Stimulated activated naive CD8-positive, alpha-beta T cell treated with anti-CD3 and anti-CD28 coated beads, Interleukin-15, Interleukin-2, amounts not matched to agents 100 ng/mL and 50 ng/mL, for 24 hours (primary cell): ENCODE measurements around the gene GRIA3.
"Not testable (repeated sequence)": the region's sequence is repeated elsewhere in the genome, so short reads cannot be mapped to it uniquely, and the experiment has no call there.

ENCODE experiments used
- H3K27ac Mint-ChIP-seq: one replicate; pipeline ENCODE4 v1.8.0; 2021; ENCODE audit warnings: mild to moderate bottlenecking, mixed read lengths
- H3K27me3 Mint-ChIP-seq: one replicate; pipeline ENCODE4 v1.8.0; 2021; ENCODE audit warnings: mixed read lengths
- H3K36me3 Mint-ChIP-seq: one replicate; pipeline ENCODE4 v1.8.0; 2021; ENCODE audit warnings: low read depth, mixed read lengths
- H3K4me1 Mint-ChIP-seq: one replicate; pipeline ENCODE4 v1.8.0; 2021; ENCODE audit warnings: low read depth, mixed read lengths
- H3K4me3 Mint-ChIP-seq: one replicate; pipeline ENCODE4 v1.8.0; 2021; ENCODE audit warnings: mild to moderate bottlenecking, mixed read lengths
- H3K9me3 Mint-ChIP-seq: one replicate; pipeline ENCODE4 v1.8.0; 2021; ENCODE audit warnings: mixed read lengths

GRIA3 gene

DNA sequence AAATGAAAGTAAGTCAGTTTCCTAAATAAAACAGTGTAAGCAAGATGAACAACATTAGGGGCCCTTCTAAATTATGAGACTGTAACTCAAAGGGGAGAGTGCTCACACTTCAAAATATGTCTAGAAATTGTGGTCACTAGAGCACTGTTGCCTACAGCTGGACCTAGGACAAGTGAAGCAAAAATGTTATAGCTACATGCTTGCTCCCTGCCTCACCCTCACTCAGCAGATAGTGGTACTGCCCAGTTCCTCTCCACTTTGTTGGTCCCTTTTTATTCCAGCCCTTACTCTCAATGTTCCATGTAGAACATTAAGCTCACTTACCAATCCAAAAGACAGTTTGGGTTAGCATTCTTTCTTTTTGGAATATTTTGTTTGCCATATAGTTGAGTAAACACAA, 147.3 kb downstream of the GRIA3 start:
- H3K4me3 Mint-ChIP-seq, result no peak overlapping the region
- no peaks in the 10 kb centered on the region for H3K4me1 Mint-ChIP-seq
- no peak overlapping the region for H3K27ac Mint-ChIP-seq
- H3K9me3 Mint-ChIP-seq, result no peaks in the 10 kb centered on the region
- no peaks in the 10 kb centered on the region for H3K36me3 Mint-ChIP-seq
- H3K27me3 Mint-ChIP-seq, result no peaks in the 10 kb centered on the region

DNA sequence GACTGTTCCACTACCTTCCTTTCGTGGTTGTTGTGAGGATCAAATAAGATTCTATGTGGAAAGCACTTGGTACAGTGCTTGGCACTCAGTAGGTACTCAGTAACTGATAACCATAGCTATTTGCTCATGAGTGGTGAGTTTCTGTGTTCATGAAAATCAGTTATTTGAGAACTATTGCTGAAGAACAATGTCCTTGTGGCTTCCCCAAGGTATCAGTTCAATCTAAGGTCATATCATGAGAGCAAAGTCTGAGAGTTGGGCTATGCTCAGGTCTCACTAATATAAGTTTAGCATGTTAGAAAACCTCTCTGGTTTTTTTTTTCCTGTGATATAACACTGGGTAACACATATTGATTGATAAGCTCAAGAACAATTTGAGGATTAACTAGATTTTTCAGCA, 147.8 kb downstream of the GRIA3 start:
- no peaks in the 10 kb centered on the region for H3K9me3 Mint-ChIP-seq
- no peaks in the 10 kb centered on the region for H3K36me3 Mint-ChIP-seq
- H3K4me1 Mint-ChIP-seq, result no peaks in the 10 kb centered on the region
- no peaks in the 10 kb centered on the region for H3K27me3 Mint-ChIP-seq
- no peak overlapping the region for H3K27ac Mint-ChIP-seq
- no peak overlapping the region for H3K4me3 Mint-ChIP-seq

DNA sequence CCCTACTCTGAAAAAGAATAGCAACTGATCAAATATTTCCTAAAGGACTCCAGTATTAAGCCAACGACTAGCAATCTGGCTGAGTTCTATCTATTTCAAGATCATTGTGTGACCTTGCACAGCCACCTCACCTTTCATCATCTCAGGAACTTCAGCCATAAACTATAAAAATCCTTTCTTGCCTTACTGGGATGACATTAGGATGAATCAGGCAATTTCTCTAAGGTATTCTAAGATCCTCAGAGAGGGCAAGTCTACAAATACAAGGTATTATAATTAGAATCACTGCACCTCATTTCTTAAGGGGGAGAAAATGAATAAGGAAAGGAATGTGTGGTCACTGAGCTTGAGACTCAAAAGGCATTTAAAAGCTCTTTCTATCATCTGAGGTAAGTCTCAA, 152.6 kb downstream of the GRIA3 start:
- Mint-ChIP-seq H3K27ac (no peak overlapping the region), H3K9me3 (no peaks in the 10 kb centered on the region), H3K27me3 (no peaks in the 10 kb centered on the region), H3K36me3 (no peaks in the 10 kb centered on the region), H3K4me1 (no peaks in the 10 kb centered on the region), H3K4me3 (no peak overlapping the region)

DNA sequence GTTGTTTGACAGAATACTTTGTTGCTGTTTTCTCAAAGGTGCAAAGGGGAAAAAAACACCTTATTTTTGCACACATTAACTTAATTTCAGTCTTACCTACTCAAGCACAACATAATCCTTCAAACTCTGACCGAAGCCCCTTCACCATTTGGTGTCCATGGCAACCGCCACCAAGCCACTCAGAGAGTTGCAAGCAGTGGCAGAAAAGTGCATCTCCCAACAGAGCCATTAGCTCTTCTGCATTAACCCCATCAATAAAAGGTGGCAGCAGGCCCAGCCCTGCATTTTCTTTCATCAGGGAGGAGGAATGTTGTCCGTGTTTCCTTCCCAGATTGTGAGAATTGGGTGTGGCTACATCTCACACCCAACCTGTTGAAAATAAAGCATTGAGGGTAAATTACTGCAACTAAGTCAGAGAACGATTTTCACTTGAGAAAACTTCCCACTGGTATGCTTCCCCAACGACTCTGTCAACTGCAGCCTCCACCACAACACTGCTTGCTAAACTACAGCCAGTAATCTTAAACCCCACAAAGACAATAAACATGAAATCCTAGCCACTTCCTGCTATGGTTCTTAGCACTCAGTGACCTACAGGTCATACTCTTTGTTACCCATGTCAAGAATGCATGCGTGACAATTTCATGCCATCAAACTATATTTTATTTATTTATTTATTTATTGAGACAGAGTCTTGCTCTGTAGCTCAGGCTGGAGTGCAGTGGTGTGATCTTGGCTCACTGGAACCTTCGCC, 154.0 kb downstream of the GRIA3 start:
- no peaks in the 10 kb centered on the region for H3K27me3 Mint-ChIP-seq
- H3K4me1 Mint-ChIP-seq, result no peaks in the 10 kb centered on the region
- no peak overlapping the region for H3K27ac Mint-ChIP-seq
- no peaks in the 10 kb centered on the region for H3K9me3 Mint-ChIP-seq
- no peak overlapping the region for H3K4me3 Mint-ChIP-seq
- H3K36me3 Mint-ChIP-seq, result no peaks in the 10 kb centered on the region

GRCh38 chrX:123339221-123339905, 155.3 kb downstream of the GRIA3 start:
- Mint-ChIP-seq H3K27me3 (no peaks in the 10 kb centered on the region), H3K36me3 (no peaks in the 10 kb centered on the region), H3K4me1 (no peaks in the 10 kb centered on the region), H3K4me3 (no peak overlapping the region), H3K27ac (no peak overlapping the region), H3K9me3 (no peaks in the 10 kb centered on the region)

DNA sequence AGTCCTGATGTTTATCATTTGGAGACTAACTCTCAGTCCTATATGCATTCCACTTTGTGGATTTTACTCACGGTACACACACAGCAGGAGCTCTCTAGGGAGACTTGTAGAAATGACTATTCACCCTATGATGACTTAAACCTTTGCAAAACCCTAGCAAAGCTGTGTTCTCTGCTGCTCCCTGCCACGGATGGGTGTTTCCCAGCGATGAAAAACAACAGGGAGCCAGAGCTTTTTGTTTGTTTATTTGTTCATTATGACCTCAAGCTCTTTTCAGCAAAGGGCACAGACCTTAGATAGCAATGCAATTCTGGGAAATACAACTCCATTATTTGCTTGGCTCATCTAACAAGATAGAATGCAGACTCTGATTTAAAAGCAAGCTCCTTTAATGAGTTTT, 156.6 kb downstream of the GRIA3 start:
- Mint-ChIP-seq H3K36me3 (no peaks in the 10 kb centered on the region), H3K4me1 (no peaks in the 10 kb centered on the region), H3K4me3 (no peak overlapping the region), H3K9me3 (no peaks in the 10 kb centered on the region), H3K27ac (no peak overlapping the region), H3K27me3 (no peaks in the 10 kb centered on the region)

DNA sequence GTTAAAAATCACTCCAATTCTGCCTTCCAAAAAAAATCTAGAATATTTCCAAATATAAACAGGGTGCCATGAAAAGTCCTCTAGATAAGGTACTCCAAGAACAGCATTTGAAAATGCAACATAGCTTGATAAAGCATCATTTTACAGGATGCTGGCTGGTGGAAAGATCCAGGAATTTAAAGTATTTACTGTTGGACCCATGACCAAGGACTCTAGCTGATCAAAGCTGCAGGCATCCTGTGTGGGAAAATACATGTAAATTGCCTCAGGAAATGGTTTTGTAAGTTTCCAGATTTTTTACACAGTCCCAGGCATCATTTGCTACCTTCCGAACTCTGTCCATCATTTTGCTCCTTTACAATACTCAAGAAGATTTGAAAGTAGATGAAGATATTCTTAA, 164.4 kb downstream of the GRIA3 start:
- no peaks in the 10 kb centered on the region for H3K36me3 Mint-ChIP-seq
- H3K4me3 Mint-ChIP-seq, result no peak overlapping the region
- H3K27ac Mint-ChIP-seq, result no peak overlapping the region
- H3K9me3 Mint-ChIP-seq, result no peaks in the 10 kb centered on the region
- H3K27me3 Mint-ChIP-seq, result no peaks in the 10 kb centered on the region
- H3K4me1 Mint-ChIP-seq, result no peaks in the 10 kb centered on the region

GRCh38 chrX:123350226-123350625, 166.1 kb downstream of the GRIA3 start:
- no peak overlapping the region for H3K27ac Mint-ChIP-seq
- H3K27me3 Mint-ChIP-seq, result no peaks in the 10 kb centered on the region
- H3K36me3 Mint-ChIP-seq, result no peaks in the 10 kb centered on the region
- H3K4me3 Mint-ChIP-seq, result no peak overlapping the region
- H3K4me1 Mint-ChIP-seq, result no peaks in the 10 kb centered on the region
- H3K9me3 Mint-ChIP-seq, result no peaks in the 10 kb centered on the region

DNA sequence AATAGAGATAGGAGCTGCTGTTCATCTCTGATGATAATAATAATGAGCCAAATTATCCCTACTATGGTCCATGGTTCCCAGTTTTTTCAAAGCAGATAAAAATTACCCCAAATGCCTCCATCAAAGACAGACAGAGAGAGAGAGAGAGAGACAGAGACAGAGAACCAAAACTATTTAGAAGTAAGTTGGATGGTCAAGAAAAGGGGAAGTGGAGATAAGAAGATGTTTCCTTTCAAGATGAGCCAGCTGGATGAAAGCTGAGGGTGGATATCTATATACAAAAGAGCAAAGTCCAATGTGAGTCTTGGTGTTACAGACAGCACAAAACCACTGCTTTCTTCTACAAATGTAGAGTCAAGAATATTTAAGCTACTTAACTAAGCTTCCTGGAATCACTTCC, 173.9 kb downstream of the GRIA3 start:
- no peak overlapping the region for H3K4me3 Mint-ChIP-seq

DNA sequence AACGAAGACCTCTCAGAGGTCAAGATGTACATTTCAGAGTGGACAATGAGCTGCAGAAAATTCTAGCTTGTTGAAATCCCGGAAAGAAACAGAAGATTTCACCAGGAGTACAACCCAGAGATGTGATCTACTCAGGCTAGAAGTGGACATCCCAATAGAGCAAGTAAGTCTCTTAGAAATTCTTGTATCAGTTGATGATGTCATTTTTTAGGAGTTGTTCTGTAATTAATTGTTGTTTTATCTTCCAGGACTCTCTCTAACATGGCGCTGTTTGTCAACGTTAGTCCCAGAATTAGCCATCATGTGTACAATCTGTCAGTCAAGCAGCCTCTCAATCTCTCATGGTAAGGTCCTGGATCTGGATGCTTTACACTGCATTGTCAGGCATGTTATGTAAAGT, 174.4 kb downstream of the GRIA3 start:
- H3K9me3 Mint-ChIP-seq, result no peaks in the 10 kb centered on the region
- H3K4me3 Mint-ChIP-seq, result no peak overlapping the region
- no peaks in the 10 kb centered on the region for H3K4me1 Mint-ChIP-seq
- H3K27me3 Mint-ChIP-seq, result no peaks in the 10 kb centered on the region
- H3K27ac Mint-ChIP-seq, result no peak overlapping the region
- H3K36me3 Mint-ChIP-seq, result no peaks in the 10 kb centered on the region

More for the DNA sequence above, 173.9 kb downstream of the GRIA3 start:
- H3K27ac Mint-ChIP-seq, result no peak overlapping the region
- H3K36me3 Mint-ChIP-seq, result no peaks in the 10 kb centered on the region
- H3K27me3 Mint-ChIP-seq, result no peaks in the 10 kb centered on the region
- H3K4me1 Mint-ChIP-seq, result no peaks in the 10 kb centered on the region
- H3K9me3 Mint-ChIP-seq, result no peaks in the 10 kb centered on the region

DNA sequence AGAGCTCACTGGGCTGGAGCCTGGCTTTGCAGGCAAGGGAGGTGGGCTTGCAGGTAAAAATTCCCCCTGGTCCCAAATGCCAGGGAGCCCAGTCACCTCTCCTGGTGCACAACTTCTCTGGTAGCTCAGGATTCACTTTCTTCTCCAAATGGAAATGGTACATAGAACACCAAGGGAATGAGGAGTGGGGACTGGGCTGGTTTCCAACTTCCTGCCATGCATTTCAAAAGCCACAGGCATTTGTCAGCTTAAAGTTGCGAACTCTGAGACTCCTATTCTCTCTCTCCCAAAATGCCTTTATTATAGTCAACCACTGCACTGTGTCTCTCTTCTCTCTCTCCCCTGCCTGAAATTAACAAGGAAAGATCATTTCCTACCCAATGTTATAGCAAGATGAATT, 177.3 kb downstream of the GRIA3 start:
- no peaks in the 10 kb centered on the region for H3K36me3 Mint-ChIP-seq
- H3K27ac Mint-ChIP-seq, result no peak overlapping the region
- no peaks in the 10 kb centered on the region for H3K27me3 Mint-ChIP-seq
- no peaks in the 10 kb centered on the region for H3K4me1 Mint-ChIP-seq
- H3K4me3 Mint-ChIP-seq, result no peak overlapping the region
- H3K9me3 Mint-ChIP-seq, result no peaks in the 10 kb centered on the region

DNA sequence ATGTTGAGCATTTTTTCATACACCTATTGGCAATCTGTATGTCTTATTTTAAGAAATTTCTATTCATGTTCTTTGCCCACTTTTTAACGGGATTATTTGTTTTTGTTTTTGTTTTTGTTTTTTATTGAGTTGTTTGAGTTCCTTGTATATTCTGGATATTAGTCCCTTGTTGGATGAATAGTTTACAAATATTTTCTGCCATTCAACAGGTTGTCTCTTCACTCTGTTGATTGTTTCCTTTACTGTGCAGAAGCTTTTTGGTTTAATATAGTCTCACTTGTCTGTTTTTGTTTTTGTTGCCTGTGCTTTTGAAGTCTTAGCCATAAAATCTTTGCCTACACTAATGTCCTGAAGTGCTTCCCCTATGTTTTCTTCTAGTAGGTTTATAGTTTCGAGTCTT, 202.1 kb downstream of the GRIA3 start:
- H3K4me3 Mint-ChIP-seq, H3K9me3 Mint-ChIP-seq, H3K27ac Mint-ChIP-seq, H3K4me1 Mint-ChIP-seq, H3K36me3 Mint-ChIP-seq, H3K27me3 Mint-ChIP-seq: not testable (repeated sequence)

- no peak overlapping the region for H3K4me3 Mint-ChIP-seq
- H3K27me3 Mint-ChIP-seq, result no peaks in the 10 kb centered on the region
- H3K36me3 Mint-ChIP-seq, result no peaks in the 10 kb centered on the region
- no peaks in the 10 kb centered on the region for H3K4me1 Mint-ChIP-seq
- H3K27ac Mint-ChIP-seq, result no peak overlapping the region
- peaks cover 4% of the 10 kb centered on the region for H3K9me3 Mint-ChIP-seq
These were observed 208.8 kb downstream of the GRIA3 start for GRCh38 chrX:123392921-123393320.

DNA sequence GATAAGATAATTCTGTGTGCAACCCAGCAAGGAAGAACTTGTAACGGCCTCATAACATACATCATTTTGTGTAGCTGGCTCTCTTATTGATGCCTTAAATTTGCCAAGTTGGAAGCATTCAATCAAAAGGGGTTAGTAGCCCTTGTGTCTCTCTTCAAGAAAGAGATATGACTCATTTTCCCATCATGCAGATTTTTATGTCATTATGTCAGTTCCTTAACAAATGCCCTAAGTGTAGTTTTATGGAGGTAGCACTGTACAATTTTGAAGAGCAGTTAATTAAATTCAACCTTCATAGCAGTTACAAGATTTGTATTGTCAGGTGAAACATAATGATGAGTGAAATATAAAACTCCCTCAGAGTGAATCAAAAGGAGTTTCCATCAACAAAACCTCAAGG, 215.6 kb downstream of the GRIA3 start:
- no peaks in the 10 kb centered on the region for H3K27me3 Mint-ChIP-seq
- H3K36me3 Mint-ChIP-seq, result no peaks in the 10 kb centered on the region
- H3K9me3 Mint-ChIP-seq, result no peaks in the 10 kb centered on the region
- no peak overlapping the region for H3K4me3 Mint-ChIP-seq
- H3K4me1 Mint-ChIP-seq, result no peaks in the 10 kb centered on the region
- H3K27ac Mint-ChIP-seq, result no peak overlapping the region

- Mint-ChIP-seq H3K27ac (no peak overlapping the region), H3K36me3 (no peaks in the 10 kb centered on the region), H3K27me3 (no peaks in the 10 kb centered on the region), H3K9me3 (no peaks in the 10 kb centered on the region), H3K4me3 (no peak overlapping the region), H3K4me1 (no peaks in the 10 kb centered on the region)
These were observed 221.2 kb downstream of the GRIA3 start for GRCh38 chrX:123405231-123405630.
